Raji (cell line): ENCODE data around the gene GCDH.

ENCODE experiments used
- POLR2A ChIP-seq: IDR thresholded peaks from 2 replicates; pipeline ENCODE4 v1.6.1; 2011; ENCODE audit warnings: low read depth, low read length, control low read depth; ENCODE audit not compliant: insufficient read depth

GCDH gene

GRCh38 chr19:12867120-12868099, 23.6 kb upstream of the GCDH start:
- TF ChIP-seq POLR2A, result no peak

GRCh38 chr19:12868540-12869112, 22.3 kb upstream of the GCDH start:
- TF ChIP-seq POLR2A, result no peak

- no peak for TF ChIP-seq POLR2A
Observed at GRCh38 chr19:12871681-12872080, 19.3 kb upstream of the GCDH start.

GRCh38 chr19:12872255-12872654, 18.7 kb upstream of the GCDH start:
- no peak for TF ChIP-seq POLR2A

GRCh38 chr19:12872941-12873890, 17.7 kb upstream of the GCDH start:
- TF ChIP-seq POLR2A, result no peak

- no peak for TF ChIP-seq POLR2A
Observed at GRCh38 chr19:12873891-12874745, 16.8 kb upstream of the GCDH start.

- TF ChIP-seq POLR2A, result no peak
Observed at GRCh38 chr19:12875086-12875485, 15.9 kb upstream of the GCDH start.

- no peak for TF ChIP-seq POLR2A
Observed at GRCh38 chr19:12880551-12881171, 10.3 kb upstream of the GCDH start.

- TF ChIP-seq POLR2A, result peak; percentile 88
Observed at GRCh38 chr19:12881172-12881808, 9.7 kb upstream of the GCDH start, which contains the start of gene DNASE2. Gene DNASE2, minus strand, starts transcription at chr19:12881449. Its CDS starts 74 bp downstream, at chr19:12881375.

GRCh38 chr19:12882589-12882988, 8.4 kb upstream of the GCDH start:
- TF ChIP-seq POLR2A, result no peak

GRCh38 chr19:12884202-12884601, 6.8 kb upstream of the GCDH start:
- no peak for TF ChIP-seq POLR2A

- TF ChIP-seq POLR2A, result no peak
Observed at GRCh38 chr19:12884627-12884925, 6.4 kb upstream of the GCDH start.

- peak; percentile 90 for TF ChIP-seq POLR2A
Observed at GRCh38 chr19:12884926-12885748, 5.8 kb upstream of the GCDH start.
